Smooth muscle cell (in vitro differentiated cells): Measurements from ENCODE around the gene SWAP70. TPM values are rescaled to one million over a fixed set of nuclear protein-coding genes. Genes with fewer than 3 reads are reported as not detected.

ENCODE experiments used
- DNase-seq: peaks from one replicate; lab custom pipeline; 2025; ENCODE audit not compliant: unreplicated experiment; lab: John Stamatoyannopoulos, UW
- H2AFZ ChIP-seq: fragments of 200-600 bp; sonication (generic); 2 replicates; pipeline ENCODE4 v1.6.0; 2016; ENCODE audit warnings: antibody characterized with exemption, low read depth, mild to moderate bottlenecking
- H3F3A ChIP-seq: fragments of 200-600 bp; sonication (generic); 2 replicates; pipeline ENCODE4 v1.6.0; 2017; ENCODE audit warnings: antibody characterized with exemption, low read depth
- H3K27ac ChIP-seq: fragments of 200-600 bp; sonication (generic); 2 replicates; pipeline ENCODE4 v1.5.1; 2016; ENCODE audit warnings: low read depth, mild to moderate bottlenecking
- H3K27me3 ChIP-seq: fragments of 200-600 bp; sonication (generic); 2 replicates; pipeline ENCODE4 v1.6.1; 2016; ENCODE audit warnings: low read depth, mild to moderate bottlenecking
- H3K36me3 ChIP-seq: fragments of 200-600 bp; sonication (generic); 2 replicates; pipeline ENCODE4 v1.5.1; 2016; ENCODE audit warnings: low read depth
- H3K4me1 ChIP-seq: fragments of 200-600 bp; sonication (generic); 2 replicates; pipeline ENCODE4 v1.5.1; 2016; ENCODE audit warnings: low read depth
- H3K4me2 ChIP-seq: fragments of 200-600 bp; sonication (generic); 2 replicates; pipeline ENCODE4 v1.6.0; 2016; ENCODE audit warnings: mild to moderate bottlenecking
- H3K4me3 ChIP-seq: fragments of 200-600 bp; sonication (generic); 2 replicates; pipeline ENCODE4 v1.5.1; 2016; ENCODE audit warnings: mild to moderate bottlenecking
- H3K79me2 ChIP-seq: fragments of 200-600 bp; sonication (generic); 2 replicates; pipeline ENCODE4 v1.6.0; 2016; ENCODE audit warnings: low read depth, mild to moderate bottlenecking
- H3K9ac ChIP-seq: fragments of 200-600 bp; sonication (generic); 2 replicates; pipeline ENCODE4 v1.6.0; 2016; ENCODE audit warnings: low read depth
- H3K9me3 ChIP-seq: fragments of 200-600 bp; sonication (generic); replicated peaks from 2 replicates; pipeline ENCODE4 v1.5.1; 2016; ENCODE audit warnings: low read depth
- H4K20me1 ChIP-seq: fragments of 200-600 bp; sonication (generic); 2 replicates; pipeline ENCODE4 v1.6.0; 2016; ENCODE audit warnings: low read depth
- CTCF ChIP-seq: fragments of 200-600 bp; sonication (generic); IDR thresholded peaks from 2 replicates; pipeline ENCODE4 v1.5.1; 2017; ENCODE audit warnings: borderline replicate concordance, mild to moderate bottlenecking, antibody characterized with exemption; ENCODE audit not compliant: insufficient read depth, poor library complexity, severe bottlenecking
- WGBS: methylation state at CpG from one replicate; pipeline ENCODE4 v1.1.7; 2016; ENCODE audit warnings: low lambda C conversion rate; 5-methylcytosine and 5-hydroxymethylcytosine counted together
- polyA plus RNA-seq: library from polyadenylated mRNA; unstranded; fragments of >200 nt; fragmentation: Nextera tagmentation; extraction: Ambion mirVana; gene quantifications from 2 replicates; pipeline ENCODE4 v1.2.1, GENCODE V29; 2016
- total RNA-seq: library from RNA; depleted of rRNA; stranded (reverse); fragments of >200 nt; gene quantifications from 2 replicates; pipeline ENCODE4 v1.2.3, GENCODE V29; 2014

The SWAP70 gene
- total and polyA plus RNA-seq, 2 experiments from 2014 or later, result 15.4 to 17.8 TPM

- H2AFZ ChIP-seq, result no peak overlapping the region
- H3K9ac ChIP-seq, result no peak overlapping the region
- no peaks in the 10 kb centered on the region for H3K79me2 ChIP-seq
- H3K9me3 ChIP-seq, result no peaks in the 10 kb centered on the region
- H3F3A ChIP-seq, result peaks cover under 1% of the 10 kb centered on the region
- no peaks in the 10 kb centered on the region for H3K27me3 ChIP-seq
- peaks cover under 1% of the 10 kb centered on the region for H3K4me1 ChIP-seq
- no peaks in the 10 kb centered on the region for H4K20me1 ChIP-seq
- TF ChIP-seq CTCF, result no peak
- no peak for DNase-seq
- no peak overlapping the region for H3K4me2 ChIP-seq
- H3K36me3 ChIP-seq, result no peaks in the 10 kb centered on the region
- H3K27ac ChIP-seq, result no peak overlapping the region
- H3K4me3 ChIP-seq, result no peak overlapping the region
These were observed 132.4 kb downstream of the SWAP70 start for GRCh38 chr11:9796266-9796665.

DNA sequence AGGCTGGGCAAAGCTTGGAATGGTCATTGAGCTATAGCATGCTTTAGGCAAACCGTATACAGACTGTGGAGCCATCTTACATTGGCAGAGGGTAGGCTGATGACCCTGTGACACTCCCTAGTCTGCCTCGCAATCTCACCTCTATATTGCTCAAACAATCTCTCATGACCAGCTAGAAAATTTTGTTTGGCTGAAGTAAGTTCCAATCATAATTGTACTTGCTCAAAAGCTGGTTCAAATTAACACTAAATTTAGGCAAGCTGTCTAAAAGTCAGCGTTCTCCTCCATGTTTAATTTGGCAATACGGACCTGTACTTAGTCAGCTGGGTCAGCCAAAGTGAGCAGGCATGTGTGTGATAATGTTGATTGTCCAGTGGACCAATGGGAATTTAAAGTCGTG lies 133.0 kb downstream of the SWAP70 start:
- WGBS, result 97% methylated on average over 5 of the region's 5 CpGs
- H3K9ac ChIP-seq, result no peak overlapping the region
- H3K4me2 ChIP-seq, result no peak overlapping the region
- H3K27ac ChIP-seq, result no peak overlapping the region
- H3K79me2 ChIP-seq, result no peaks in the 10 kb centered on the region
- no peaks in the 10 kb centered on the region for H3K27me3 ChIP-seq
- no peak for TF ChIP-seq CTCF
- DNase-seq, result no peak
- no peaks in the 10 kb centered on the region for H3K36me3 ChIP-seq
- peaks cover 6% of the 10 kb centered on the region for H3F3A ChIP-seq
- no peak overlapping the region for H3K4me3 ChIP-seq
- no peak overlapping the region for H2AFZ ChIP-seq
- H4K20me1 ChIP-seq, result no peaks in the 10 kb centered on the region
- no peaks in the 10 kb centered on the region for H3K9me3 ChIP-seq
- peaks cover 7% of the 10 kb centered on the region for H3K4me1 ChIP-seq

DNA sequence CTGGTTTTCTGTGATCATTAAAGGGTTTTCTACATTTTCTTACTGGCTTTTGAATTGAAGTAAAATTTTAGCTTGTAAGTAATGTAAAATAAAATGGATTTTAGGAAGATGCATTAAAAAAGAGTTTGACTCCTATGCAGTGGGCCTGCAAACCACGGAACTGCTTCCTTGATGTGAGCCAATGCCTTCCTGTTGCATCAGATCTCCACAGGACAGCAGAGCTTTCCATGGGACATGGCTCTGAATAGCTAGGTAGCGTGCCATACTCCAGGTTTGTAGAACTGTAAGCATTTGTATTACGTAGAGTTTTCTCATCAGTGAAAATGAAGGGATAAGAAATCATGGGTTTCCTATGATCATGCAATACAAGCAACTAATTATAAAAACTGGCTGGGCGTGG lies 133.4 kb downstream of the SWAP70 start:
- no peak overlapping the region for H3K9ac ChIP-seq
- no peak overlapping the region for H3K4me3 ChIP-seq
- no peaks in the 10 kb centered on the region for H3K79me2 ChIP-seq
- H3K36me3 ChIP-seq, result no peaks in the 10 kb centered on the region
- peaks cover 9% of the 10 kb centered on the region for H3F3A ChIP-seq
- H4K20me1 ChIP-seq, result no peaks in the 10 kb centered on the region
- H3K4me1 ChIP-seq, result peaks cover 11% of the 10 kb centered on the region
- no peaks in the 10 kb centered on the region for H3K9me3 ChIP-seq
- H3K4me2 ChIP-seq, result no peak overlapping the region
- 94% methylated on average over 4 of the region's 4 CpGs for WGBS
- no peak overlapping the region for H2AFZ ChIP-seq
- no peak for DNase-seq
- no peak overlapping the region for H3K27ac ChIP-seq
- no peaks in the 10 kb centered on the region for H3K27me3 ChIP-seq
- no peak for TF ChIP-seq CTCF

GRCh38 chr11:9799886-9800285 lies 136.0 kb downstream of the SWAP70 start:
- H3K9me3 ChIP-seq, result no peaks in the 10 kb centered on the region
- no peak for TF ChIP-seq CTCF
- no peak overlapping the region for H3K4me2 ChIP-seq
- WGBS, result 76% methylated on average over 3 of the region's 3 CpGs
- no peak overlapping the region for H3K9ac ChIP-seq
- H3F3A ChIP-seq, result peaks cover 29% of the 10 kb centered on the region
- peaks cover 34% of the 10 kb centered on the region for H3K4me1 ChIP-seq
- no peaks in the 10 kb centered on the region for H3K36me3 ChIP-seq
- no peak overlapping the region for H2AFZ ChIP-seq
- no peak overlapping the region for H3K27ac ChIP-seq
- H3K79me2 ChIP-seq, result no peaks in the 10 kb centered on the region
- H3K27me3 ChIP-seq, result no peaks in the 10 kb centered on the region
- DNase-seq, result no peak
- H4K20me1 ChIP-seq, result no peaks in the 10 kb centered on the region
- H3K4me3 ChIP-seq, result no peak overlapping the region
